Adrenal gland (tissue), 5 donors: ENCODE results near the gene STK17B.

ENCODE experiments used
- CTCF ChIP-seq, 6 experiments: fragments of 450-650 bp in 4 of 6; fragments of 200-600 bp in 2 of 6; sonication (generic) in 1 of 6; IDR thresholded peaks; 1 replicate in 5 of 6; 2 replicates in 1 of 6; pipeline versions ENCODE4 v1.5.1 to v1.8.0; 2016 to 2021; ENCODE audit warnings: antibody characterized with exemption in 6 of 6, mild to moderate bottlenecking in 2 of 6, moderate library complexity in 1 of 6
- POLR2A ChIP-seq, 2 donors: fragments of 450-650 bp; IDR thresholded peaks; one replicate each; pipeline ENCODE4 v1.6.1; 2017; ENCODE audit warnings: antibody characterized with exemption in 2 of 2, mild to moderate bottlenecking in 2 of 2, moderate library complexity in 1 of 2
- donor health status: DM: no; HTN: no; CAD: no.

- TF ChIP-seq CTCF (IDR thresholded peaks at IDR 0.05) = no peak
- TF ChIP-seq POLR2A (IDR thresholded peaks at IDR 0.05) = no peak
Measured at GRCh38 chr2:196160101-196160500, 11.3 kb downstream of the STK17B start.
